Hematopoietic multipotent progenitor cell treated with erythropoietin and hydrocortisone succinate and interleukin-3 and kit ligand, for 4 days (in vitro differentiated cells): Measurements from ENCODE around the gene ARL5A.

Source experiments
- DNase-seq: peaks from one replicate; pipeline ENCODE4 v3.0.0-alpha.2; 2015

The ARL5A gene

GRCh38 chr2:151765760-151766410 lies 62.3 kb downstream of the ARL5A start:
- DNase-seq = no peak

GRCh38 chr2:151762694-151763093 lies 65.5 kb downstream of the ARL5A start:
- no peak for DNase-seq

- no peak for DNase-seq
Observed at GRCh38 chr2:151761687-151762086, 66.5 kb downstream of the ARL5A start.

- no peak for DNase-seq
Observed at GRCh38 chr2:151761193-151761592, 67.0 kb downstream of the ARL5A start.

- DNase-seq = no peak
Observed at GRCh38 chr2:151760139-151760650, 68.0 kb downstream of the ARL5A start.

- no peak for DNase-seq
Observed at GRCh38 chr2:151758744-151759143, 69.5 kb downstream of the ARL5A start.

- no peak for DNase-seq
Observed at GRCh38 chr2:151757861-151758260, 70.4 kb downstream of the ARL5A start.

- no peak for DNase-seq
Observed at GRCh38 chr2:151756820-151757219, 71.4 kb downstream of the ARL5A start.

- DNase-seq = no peak
Observed at GRCh38 chr2:151754253-151754897, 73.8 kb downstream of the ARL5A start.

GRCh38 chr2:151753540-151753939 lies 74.7 kb downstream of the ARL5A start:
- DNase-seq = no peak
